ENCODE results near the gene RPL35. TPM values are rescaled to one million over a fixed set of nuclear protein-coding genes. Genes with fewer than 3 reads are reported as not detected.
A peak's percentile ranks its signal among the peaks of the same experiment; 100 is the strongest.

The RPL35 gene
- total and polyA plus RNA-seq, 2 experiments from 2014 or later, result 1,202 to 4,143 TPM

- H3K4me1 Mint-ChIP-seq, result peaks cover 13% of the 10 kb centered on the region
- peak; percentile 92 to 98 for TF ChIP-seq CTCF (conservative IDR thresholded peaks at IDR 0.05; ENCODE audit: low read depth in 2 of 2)
- no peak for TF ChIP-seq STAT1 (IDR thresholded peaks at IDR 0.05; ENCODE audit: unreplicated experiment)
- peaks cover 14% of the 10 kb centered on the region for H3K36me3 Mint-ChIP-seq (ENCODE audit: low read depth)
- H3K27me3 Mint-ChIP-seq (ENCODE audit: insufficient read depth, low read depth, poor library complexity), result peaks cover 17% of the 10 kb centered on the region
- H3K4me2 ChIP-seq, result peak within 1 kb of the TSS; percentile 76
- DNase-seq (ENCODE audit: low spot score), result peak; percentile 89
- ATAC-seq, result peak; percentile 71
- peak within 1 kb of the TSS; percentile 73 for H3K4me3 Mint-ChIP-seq
- H3K9me3 Mint-ChIP-seq, result peaks cover 3% of the 10 kb centered on the region; the same call in 1 of the 3 replicates
- 0 out of 2 replicates have a peak, but pooled peaks cover 6% of the 10 kb centered on the region for H4K20me1 ChIP-seq (replicated peaks; ENCODE audit: insufficient read depth)
- H3K9me2 ChIP-seq (ENCODE audit: insufficient read depth), result no peaks in the 10 kb centered on the region
- no peak within 1 kb of the TSS for H3K27ac ChIP-seq (ENCODE audit: low read depth)
- H3K79me2 ChIP-seq (replicated peaks; ENCODE audit: insufficient read depth), result no peaks in the 10 kb centered on the region
- peak within 1 kb of the TSS; percentile 95 for H2AFZ ChIP-seq
- H3K27ac Mint-ChIP-seq, result no peak within 1 kb of the TSS
- peak within 1 kb of the TSS; percentile 59 for H3K4me3 ChIP-seq
- H3F3A ChIP-seq (replicated peaks; ENCODE audit: low read depth), result peaks cover 25% of the 10 kb centered on the region
- H3K36me3 ChIP-seq (ENCODE audit: insufficient read depth), result peaks cover 3% of the 10 kb centered on the region; the same call in 1 of the 2 replicates
- H3K27me3 ChIP-seq (ENCODE audit: insufficient read depth), result no peaks in the 10 kb centered on the region
- H3K4me1 ChIP-seq (ENCODE audit: insufficient read depth), result peaks cover 3% of the 10 kb centered on the region; the same call in 1 of the 2 replicates
Measured at GRCh38 chr9:124852829-124853531, 8.8 kb downstream of the RPL35 start, which contains the start of gene WDR38. WDR38 (plus strand) TSS chr9:124853460; CDS start chr9:124853532, 72 bp downstream.

GRCh38 chr9:124852121-124852828 is 9.5 kb downstream of the RPL35 start:
- H3K27ac ChIP-seq (ENCODE audit: low read depth), result no peak overlapping the region
- H3K27me3 ChIP-seq (ENCODE audit: insufficient read depth), result no peaks in the 10 kb centered on the region
- H2AFZ ChIP-seq, result peak overlapping the region; percentile 95
- Mint-ChIP-seq H3K4me3 (peak overlapping the region; percentile 73; the same call in 2 of the 3 replicates), H3K9me3 (no peaks in the 10 kb centered on the region; the same call in 2 of the 3 replicates), H3K36me3 (ENCODE audit: low read depth) (peaks cover 7% of the 10 kb centered on the region), H3K27me3 (ENCODE audit: insufficient read depth, low read depth, poor library complexity) (peaks cover 17% of the 10 kb centered on the region), H3K27ac (no peak overlapping the region), H3K4me1 (peaks cover 10% of the 10 kb centered on the region)
- H3K79me2 ChIP-seq (replicated peaks; ENCODE audit: insufficient read depth), result no peaks in the 10 kb centered on the region
- peaks cover 3% of the 10 kb centered on the region; the same call in 1 of the 2 replicates for H3K4me1 ChIP-seq (ENCODE audit: insufficient read depth)
- ATAC-seq (no peak), DNase-seq (ENCODE audit: low spot score) (no peak)
- H3K9me2 ChIP-seq (ENCODE audit: insufficient read depth), result no peaks in the 10 kb centered on the region
- H3F3A ChIP-seq (replicated peaks; ENCODE audit: low read depth), result peaks cover 18% of the 10 kb centered on the region
- H3K4me3 ChIP-seq, result peak overlapping the region; percentile 59
- peak overlapping the region; percentile 76 for H3K4me2 ChIP-seq
- H3K36me3 ChIP-seq (ENCODE audit: insufficient read depth), result peaks cover 3% of the 10 kb centered on the region; the same call in 1 of the 2 replicates
- no peaks in the 10 kb centered on the region for H4K20me1 ChIP-seq (replicated peaks; ENCODE audit: insufficient read depth)
- TF ChIP-seq JUNB (IDR thresholded peaks at IDR 0.05; ENCODE audit: unreplicated experiment), result no peak
- no peak for TF ChIP-seq EZH2phosphoT487 (IDR thresholded peaks at IDR 0.05; ENCODE audit: unreplicated experiment)
- no peak for TF ChIP-seq STAT1 (IDR thresholded peaks at IDR 0.05; ENCODE audit: unreplicated experiment)
- TF ChIP-seq ZNF114 (CRISPR knock-in tag; IDR thresholded peaks at IDR 0.05), result no peak
- TF ChIP-seq REST (IDR thresholded peaks at IDR 0.05; ENCODE audit: unreplicated experiment), result no peak
- no peak for TF ChIP-seq ZNF331 (CRISPR knock-in tag; IDR thresholded peaks at IDR 0.05; ENCODE audit: low read depth)
- no peak for TF ChIP-seq ETS1 (IDR thresholded peaks at IDR 0.05)
- TF ChIP-seq NANOG (IDR thresholded peaks at IDR 0.05; ENCODE audit: borderline replicate concordance), result no peak
- TF ChIP-seq EZH2 (IDR thresholded peaks at IDR 0.05; ENCODE audit: low read depth, unreplicated experiment), result no peak
- TF ChIP-seq CREB1 (CRISPR knock-in tag; IDR thresholded peaks at IDR 0.05; ENCODE audit: low read depth), result no peak
- TF ChIP-seq POLR2AphosphoS5 (IDR thresholded peaks at IDR 0.05; ENCODE audit: low read depth), result no peak

Data from GM23338 (cell line).